ENCODE data around the gene ZNRD2. TPM values are rescaled to one million over a fixed set of nuclear protein-coding genes. Genes with fewer than 3 reads are reported as not detected.

The ZNRD2 gene
- total and polyA plus RNA-seq, 10 of the 15 experiments (the other 5 are each of a cell fraction or from before 2014, with no cell fraction given) = 7.9 to 111 (median 55.4) TPM

DNA sequence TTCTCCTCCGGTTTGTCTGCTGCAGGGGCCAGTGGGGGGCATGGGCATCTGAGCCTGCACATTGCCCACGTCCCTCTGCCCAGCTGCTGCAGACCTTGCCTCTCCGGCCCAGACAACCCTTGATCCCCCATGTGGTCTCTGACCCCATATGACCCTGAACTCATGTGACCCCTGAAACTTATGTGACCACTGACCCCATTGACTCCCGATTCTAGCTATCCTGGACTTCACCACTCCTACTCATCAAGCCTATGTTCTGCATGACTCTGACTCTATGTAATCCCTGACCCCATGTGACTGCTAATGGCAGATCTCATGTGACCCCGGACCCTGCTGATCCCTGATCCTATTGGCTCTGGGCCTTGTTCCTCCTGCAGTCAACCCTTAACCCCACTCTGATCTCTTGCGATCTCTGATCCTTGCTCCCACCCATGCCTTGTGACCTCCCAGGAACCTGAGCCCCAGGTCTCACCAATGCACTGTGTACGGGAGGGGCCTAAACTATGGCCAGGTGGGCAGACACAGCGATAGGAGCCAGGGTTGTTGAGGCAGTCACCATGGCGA is 17.8 kb upstream of the ZNRD2 start:
- SMC1A ChIA-PET (ENCODE audit: uncharacterized antibody, unreplicated experiment) = interaction anchor here (0.7 to 2.8 kb wide), 2 partner anchors 12 to 174 kb away, joined by 3 to 11 read pairs; no protein-coding TSS in a partner anchor
- Histone ChIP-seq H3K4me2 (ENCODE audit: control insufficient read depth, insufficient read depth) (no peak overlapping the region), H3K9me3 (replicated peaks; ENCODE audit: control insufficient read depth, insufficient read depth, low read length) (no peaks in the 10 kb centered on the region), H3K4me1 (ENCODE audit: control insufficient read depth, insufficient read depth, low read length) (peaks cover 14% of the 10 kb centered on the region), H3K4me3 (no peak overlapping the region), H3K79me2 (ENCODE audit: control insufficient read depth, insufficient read depth, low read length) (no peaks in the 10 kb centered on the region), H2AFZ (ENCODE audit: control insufficient read depth, low read depth, low read length) (no peak overlapping the region), H3K9ac (ENCODE audit: control insufficient read depth, insufficient read depth, low read length) (no peak overlapping the region), H3K27ac (ENCODE audit: control insufficient read depth, insufficient read depth) (no peak overlapping the region), H3K27me3 (replicated peaks in 1 of 2; ENCODE audit: control insufficient read depth in 2 of 2, insufficient read depth in 2 of 2, low read length in 1 of 2) (no peaks in the 10 kb centered on the region; a peak in 1 of 4 replicates), H4K20me1 (ENCODE audit: control insufficient read depth, insufficient read depth) (no peaks in the 10 kb centered on the region), H3K36me3 (ENCODE audit: control insufficient read depth in 2 of 2, insufficient read depth in 2 of 2, low read length in 1 of 2) (no peaks in the 10 kb centered on the region)
- in situ Hi-C loops (cut with MboI) = no loop called here
- intact Hi-C loops (cut with micrococcal nuclease; ENCODE audit: unreplicated experiment) = no loop called here
- no TSS peak for BruUV-seq (replicated peaks)
- DNase-seq (ENCODE audit: low read depth, low spot score) = no peak
- RAD21 ChIA-PET (ENCODE audit: unreplicated experiment) = interaction anchor here (1.7 to 2.9 kb wide), 2 partner anchors 12 to 13 kb away, joined by 4 to 19 read pairs; no protein-coding TSS in a partner anchor
- POLR2A ChIA-PET = interaction anchor here (1.2 kb wide), 1 partner anchor 12 kb away, joined by 3 read pairs; no protein-coding TSS in a partner anchor
- TF ChIP-seq RB1 (IDR thresholded peaks at IDR 0.05; ENCODE audit: borderline replicate concordance) = no peak
- TF ChIP-seq ZNF622 (IDR thresholded peaks at IDR 0.05) = no peak
- no peak for TF ChIP-seq ZBTB11 (CRISPR knock-in tag; IDR thresholded peaks at IDR 0.05)
- no peak for TF ChIP-seq ZBED1 (IDR thresholded peaks at IDR 0.05; ENCODE audit: borderline replicate concordance)
- TF ChIP-seq CEBPB (IDR thresholded peaks at IDR 0.05; ENCODE audit: borderline replicate concordance in 1 of 2, low read depth in 2 of 2, low read length in 2 of 2) = no peak
- no peak for TF ChIP-seq KLF5 (IDR thresholded peaks at IDR 0.05; ENCODE audit: partially characterized antibody)
- no peak for TF ChIP-seq FOXK2 (IDR thresholded peaks at IDR 0.05)
- no peak for TF ChIP-seq RUNX3 (IDR thresholded peaks at IDR 0.05; ENCODE audit: low read length)
- no peak for TF ChIP-seq ZNF384 (IDR thresholded peaks at IDR 0.05; ENCODE audit: borderline replicate concordance, low read depth, low read length)
- TF ChIP-seq HCFC1 (IDR thresholded peaks at IDR 0.05; ENCODE audit: low read length) = no peak
- TF ChIP-seq IRF4 (IDR thresholded peaks at IDR 0.05; ENCODE audit: low read depth, low read length) = no peak
- no peak for TF ChIP-seq GABPA (IDR thresholded peaks at IDR 0.05; ENCODE audit: low read depth)
- no peak for TF ChIP-seq CHD2 (IDR thresholded peaks at IDR 0.05; ENCODE audit: borderline replicate concordance, low read depth, low read length)
- TF ChIP-seq NR2C2 (IDR thresholded peaks at IDR 0.05; ENCODE audit: borderline replicate concordance, control insufficient read depth, insufficient read length, low read depth) = no peak
- no peak for TF ChIP-seq ZSCAN29 (IDR thresholded peaks at IDR 0.05)
- TF ChIP-seq ZNF24 (IDR thresholded peaks at IDR 0.05) = no peak
- TF ChIP-seq, protein P1, sequence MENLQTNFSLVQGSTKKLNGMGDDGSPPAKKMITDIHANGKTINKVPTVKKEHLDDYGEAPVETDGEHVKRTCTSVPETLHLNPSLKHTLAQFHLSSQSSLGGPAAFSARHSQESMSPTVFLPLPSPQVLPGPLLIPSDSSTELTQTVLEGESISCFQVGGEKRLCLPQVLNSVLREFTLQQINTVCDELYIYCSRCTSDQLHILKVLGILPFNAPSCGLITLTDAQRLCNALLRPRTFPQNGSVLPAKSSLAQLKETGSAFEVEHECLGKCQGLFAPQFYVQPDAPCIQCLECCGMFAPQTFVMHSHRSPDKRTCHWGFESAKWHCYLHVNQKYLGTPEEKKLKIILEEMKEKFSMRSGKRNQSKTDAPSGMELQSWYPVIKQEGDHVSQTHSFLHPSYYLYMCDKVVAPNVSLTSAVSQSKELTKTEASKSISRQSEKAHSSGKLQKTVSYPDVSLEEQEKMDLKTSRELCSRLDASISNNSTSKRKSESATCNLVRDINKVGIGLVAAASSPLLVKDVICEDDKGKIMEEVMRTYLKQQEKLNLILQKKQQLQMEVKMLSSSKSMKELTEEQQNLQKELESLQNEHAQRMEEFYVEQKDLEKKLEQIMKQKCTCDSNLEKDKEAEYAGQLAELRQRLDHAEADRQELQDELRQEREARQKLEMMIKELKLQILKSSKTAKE (IDR thresholded peaks at IDR 0.05; ENCODE audit: low read depth, poor library complexity, severe bottlenecking) = no peak
- TF ChIP-seq NFYB (IDR thresholded peaks at IDR 0.05; ENCODE audit: insufficient read depth, low read depth, low read length) = no peak
- FAIRE-seq = no peak
- CTCF ChIA-PET = interaction anchor here (0.7 to 4.7 kb wide), 7 partner anchors 9 to 220 kb away, joined by 3 to 29 read pairs (median 4); no protein-coding TSS in a partner anchor
- no peak for ATAC-seq
- WGBS (ENCODE audit: insufficient coverage, insufficient replicate concordance, low lambda C conversion rate, missing lambda C conversion rate) = 38% methylated on average over 8 of the region's 9 CpGs
